HG03095 (cell line): ENCODE measurements around the gene MPST.
"Not testable (repeated sequence)": the region's sequence is repeated elsewhere in the genome, so short reads cannot be mapped to it uniquely, and the experiment has no call there.

Source experiments
- ATAC-seq: cut with Tn5 transposase; IDR thresholded peaks from one replicate; pipeline ENCODE4 v1.9.1; 2021; ENCODE audit warnings: moderate library complexity; ENCODE audit not compliant: unreplicated experiment

MPST gene

DNA sequence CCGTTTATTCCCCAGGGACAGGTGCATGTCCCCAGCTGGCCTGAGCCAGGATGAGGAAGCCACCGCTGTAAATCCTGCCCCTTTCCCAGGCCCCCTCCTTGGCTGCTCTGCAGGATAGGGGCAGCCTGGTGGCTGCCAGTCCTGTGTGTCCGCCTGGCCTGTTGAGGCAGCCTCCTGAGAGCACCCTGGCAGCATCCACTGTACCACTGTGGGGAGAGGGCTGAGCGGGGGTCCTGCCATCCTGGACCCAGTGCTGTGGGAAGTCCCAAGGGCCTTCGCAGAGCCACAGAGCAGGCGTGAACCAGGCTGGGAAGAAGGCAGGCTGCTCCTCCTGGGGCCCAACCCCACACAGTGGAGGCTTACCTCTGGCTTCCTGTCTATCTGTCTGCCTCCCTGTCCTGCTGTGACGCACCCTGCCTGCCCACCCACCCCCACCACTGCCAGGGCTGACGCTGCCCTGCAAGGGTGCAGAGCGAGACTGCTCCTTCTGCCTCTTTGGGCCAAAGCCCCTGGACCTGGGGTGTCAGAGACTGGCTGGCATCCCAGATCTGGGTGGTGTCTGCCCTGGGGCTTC, 40.4 kb downstream of the MPST start:
- ATAC-seq, result no peak

- ATAC-seq, result no peak
These were observed 41.5 kb downstream of the MPST start for GRCh38 chr22:37060801-37061610.

GRCh38 chr22:37061611-37062375, 42.3 kb downstream of the MPST start:
- no peak for ATAC-seq

DNA sequence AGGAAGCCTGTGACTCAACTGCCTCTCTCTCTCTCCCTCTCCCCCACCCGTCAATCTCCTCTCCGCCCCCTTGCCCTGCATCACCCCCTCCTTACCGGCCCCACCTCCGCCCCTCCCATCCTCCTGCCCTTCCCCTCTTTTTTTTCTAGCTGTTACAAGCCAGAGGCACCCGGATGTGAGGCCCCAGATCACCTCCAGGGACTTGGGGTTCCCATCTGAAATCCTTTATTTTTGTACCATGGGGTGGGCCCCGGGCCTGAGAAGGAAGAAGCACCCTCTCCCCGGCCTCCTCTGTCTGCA, 42.8 kb downstream of the MPST start:
- no peak for ATAC-seq

GRCh38 chr22:37062702-37063381, 43.3 kb downstream of the MPST start:
- ATAC-seq, result no peak

- no peak for ATAC-seq
These were observed 44.2 kb downstream of the MPST start for GRCh38 chr22:37063431-37064420.

GRCh38 chr22:37064553-37064952, 45.0 kb downstream of the MPST start:
- no peak for ATAC-seq

- no peak for ATAC-seq
These were observed 45.6 kb downstream of the MPST start for GRCh38 chr22:37065180-37065579.

- no peak for ATAC-seq
These were observed 46.4 kb downstream of the MPST start for GRCh38 chr22:37065961-37066360.

- ATAC-seq, result no peak
These were observed 47.9 kb downstream of the MPST start for GRCh38 chr22:37067428-37067827.

DNA sequence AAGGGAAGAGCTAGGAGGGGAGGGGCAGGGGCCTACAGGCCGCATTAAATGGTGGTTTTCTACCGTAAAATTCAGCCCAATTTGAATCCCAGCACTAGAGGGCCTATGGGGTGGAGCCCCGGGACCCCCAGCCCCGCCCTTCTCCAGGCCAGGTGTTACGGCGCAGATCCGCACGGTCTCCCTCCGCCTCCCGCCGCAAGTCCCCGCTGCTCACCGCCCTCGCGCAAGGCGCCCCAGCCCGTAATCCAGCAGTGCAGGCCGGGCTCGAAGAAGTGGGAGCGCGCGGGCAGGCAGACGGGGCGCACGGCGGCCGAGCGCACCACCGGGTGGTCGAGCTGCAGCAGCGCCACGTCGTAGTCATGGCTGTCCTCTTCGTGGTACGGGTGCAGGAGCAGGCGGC, 49.3 kb downstream of the MPST start:
- ATAC-seq, result no peak

DNA sequence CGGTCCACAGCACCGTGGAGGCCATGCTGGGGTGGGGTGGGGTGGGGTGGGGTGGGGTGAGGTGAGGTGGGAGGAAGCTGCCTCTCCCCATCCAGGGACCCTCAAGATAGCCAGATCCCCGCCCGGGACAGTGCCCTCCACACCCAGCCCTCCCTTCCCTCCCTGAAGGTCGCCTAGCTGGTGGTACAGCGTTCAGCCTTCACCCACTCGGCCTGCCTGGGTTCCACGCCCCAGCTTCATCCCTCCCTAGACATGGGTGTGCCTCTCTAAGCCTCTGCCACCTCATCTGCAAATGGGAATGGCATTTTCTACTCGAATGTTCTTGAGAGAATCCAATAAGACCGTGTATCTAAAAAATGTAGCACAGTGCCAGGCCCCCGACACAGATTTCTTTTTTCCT, 49.8 kb downstream of the MPST start:
- no peak for ATAC-seq

- ATAC-seq, result no peak
These were observed 50.2 kb downstream of the MPST start for GRCh38 chr22:37069719-37070118.

- no peak for ATAC-seq
These were observed 50.8 kb downstream of the MPST start for GRCh38 chr22:37070334-37070733.

GRCh38 chr22:37070744-37071143, 51.2 kb downstream of the MPST start:
- ATAC-seq, result no peak

DNA sequence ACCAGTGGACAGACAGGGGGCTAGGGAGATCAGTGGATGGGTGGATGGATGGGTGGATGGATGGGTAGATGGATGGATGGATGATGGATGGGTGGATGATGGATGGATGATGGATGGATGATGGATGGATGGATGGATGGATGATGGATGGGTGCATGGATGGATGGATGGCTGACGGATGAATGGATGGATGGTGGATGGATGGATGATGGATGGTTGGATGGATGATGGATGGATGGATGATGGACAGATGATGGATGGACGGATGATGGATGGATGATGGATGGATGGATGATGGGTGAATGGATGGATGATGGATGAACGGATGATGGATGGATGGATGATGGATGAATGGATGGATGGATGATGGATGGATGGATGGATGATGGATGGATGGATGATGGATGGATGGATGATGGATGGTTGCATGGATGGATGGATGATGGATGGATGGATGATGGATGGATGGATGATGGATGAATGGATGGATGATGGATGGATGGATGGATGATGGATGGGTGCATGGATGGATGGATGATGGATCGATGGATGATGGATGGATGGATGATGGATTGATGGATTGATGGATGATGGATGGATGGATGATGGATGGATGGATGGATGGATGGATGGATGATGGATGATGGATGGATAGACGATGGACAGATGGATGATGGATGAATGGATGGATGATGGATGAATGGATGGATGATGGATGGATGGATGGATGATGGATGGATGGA, 52.5 kb downstream of the MPST start:
- ATAC-seq, result not testable (repeated sequence)

- ATAC-seq, result no peak
These were observed 53.1 kb downstream of the MPST start for GRCh38 chr22:37072673-37073072.

DNA sequence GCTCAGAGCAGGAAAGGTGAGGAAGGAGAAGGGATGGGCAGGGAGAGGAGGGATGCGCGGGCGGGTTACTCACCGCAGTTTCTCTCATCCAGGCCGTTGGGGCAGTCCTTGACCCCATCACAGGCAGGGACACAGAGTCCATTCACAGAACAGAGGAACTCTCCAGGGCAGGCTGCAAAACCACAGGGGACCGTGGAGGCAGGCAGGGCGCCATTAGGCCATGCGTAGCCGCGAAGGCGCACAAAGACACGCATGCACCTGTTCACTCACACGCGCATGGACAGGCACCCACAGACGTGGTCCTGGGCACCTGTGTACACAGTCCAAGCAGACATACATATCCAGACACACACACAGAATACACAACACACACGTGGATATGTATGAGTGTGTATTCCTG, 55.0 kb downstream of the MPST start:
- no peak for ATAC-seq

- no peak for ATAC-seq
These were observed 55.5 kb downstream of the MPST start for GRCh38 chr22:37075046-37075445.
